Activated T-cell treated with anti-CD3 and anti-CD28 coated beads, Interleukin-2, amount 50 U/mL, for 24 hours (primary cell): ENCODE results near the gene ZNF398.

ENCODE experiments used
- DNase-seq: peaks from one replicate; pipeline ENCODE4 v3.0.0-alpha.2; 2020
- H3K27ac Mint-ChIP-seq: 2 replicates; pipeline ENCODE4 v1.8.0; 2020; ENCODE audit warnings: mild to moderate bottlenecking, mixed read lengths
- H3K27me3 Mint-ChIP-seq: 2 replicates; pipeline ENCODE4 v1.8.0; 2020; ENCODE audit warnings: mixed read lengths
- H3K36me3 Mint-ChIP-seq: 2 replicates; pipeline ENCODE4 v1.8.0; 2020; ENCODE audit warnings: low read depth, mixed read lengths
- H3K4me1 Mint-ChIP-seq: 2 replicates; pipeline ENCODE4 v1.8.0; 2020; ENCODE audit warnings: low read depth, mixed read lengths
- H3K4me3 Mint-ChIP-seq: 2 replicates; pipeline ENCODE4 v1.8.0; 2020; ENCODE audit warnings: mild to moderate bottlenecking, moderate library complexity, mixed read lengths
- H3K9me3 Mint-ChIP-seq: 2 replicates; pipeline ENCODE4 v1.8.0; 2020; ENCODE audit warnings: mixed read lengths

The ZNF398 gene

DNA sequence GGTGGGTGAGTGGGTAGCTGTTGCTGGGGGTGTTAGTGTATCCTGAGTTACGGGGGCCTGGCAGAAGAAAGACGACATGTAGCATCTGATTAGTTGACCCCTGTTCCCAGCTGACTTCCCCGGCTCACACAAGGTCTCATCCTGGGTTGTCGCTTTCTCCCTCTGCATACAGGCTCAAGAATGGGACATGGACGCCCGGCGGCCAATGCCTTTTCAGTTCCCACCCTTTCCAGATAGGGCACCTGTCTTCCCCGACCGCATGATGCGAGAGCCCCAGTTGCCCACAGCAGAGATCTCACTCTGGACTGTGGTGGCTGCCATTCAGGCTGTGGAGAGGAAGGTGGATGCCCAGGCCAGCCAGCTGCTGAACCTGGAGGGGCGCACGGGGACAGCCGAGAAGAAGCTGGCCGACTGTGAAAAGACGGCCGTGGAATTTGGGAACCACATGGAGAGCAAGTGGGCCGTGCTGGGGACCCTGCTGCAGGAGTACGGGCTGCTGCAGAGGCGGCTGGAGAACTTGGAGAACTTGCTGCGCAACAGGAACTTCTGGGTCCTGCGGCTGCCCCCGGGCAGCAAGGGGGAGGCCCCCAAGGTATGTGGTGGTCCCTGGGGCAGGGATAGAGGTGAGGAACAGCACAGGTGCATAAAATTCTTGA, 51.0 kb downstream of the ZNF398 start:
- H3K27me3 Mint-ChIP-seq: no peaks in the 10 kb centered on the region
- no peak for DNase-seq
- peaks cover 53% of the 10 kb centered on the region for H3K4me1 Mint-ChIP-seq
- H3K27ac Mint-ChIP-seq: peak overlapping the region; percentile 97
- H3K9me3 Mint-ChIP-seq: no peaks in the 10 kb centered on the region
- peaks cover 73% of the 10 kb centered on the region for H3K36me3 Mint-ChIP-seq
- H3K4me3 Mint-ChIP-seq: peak overlapping the region; percentile 92

DNA sequence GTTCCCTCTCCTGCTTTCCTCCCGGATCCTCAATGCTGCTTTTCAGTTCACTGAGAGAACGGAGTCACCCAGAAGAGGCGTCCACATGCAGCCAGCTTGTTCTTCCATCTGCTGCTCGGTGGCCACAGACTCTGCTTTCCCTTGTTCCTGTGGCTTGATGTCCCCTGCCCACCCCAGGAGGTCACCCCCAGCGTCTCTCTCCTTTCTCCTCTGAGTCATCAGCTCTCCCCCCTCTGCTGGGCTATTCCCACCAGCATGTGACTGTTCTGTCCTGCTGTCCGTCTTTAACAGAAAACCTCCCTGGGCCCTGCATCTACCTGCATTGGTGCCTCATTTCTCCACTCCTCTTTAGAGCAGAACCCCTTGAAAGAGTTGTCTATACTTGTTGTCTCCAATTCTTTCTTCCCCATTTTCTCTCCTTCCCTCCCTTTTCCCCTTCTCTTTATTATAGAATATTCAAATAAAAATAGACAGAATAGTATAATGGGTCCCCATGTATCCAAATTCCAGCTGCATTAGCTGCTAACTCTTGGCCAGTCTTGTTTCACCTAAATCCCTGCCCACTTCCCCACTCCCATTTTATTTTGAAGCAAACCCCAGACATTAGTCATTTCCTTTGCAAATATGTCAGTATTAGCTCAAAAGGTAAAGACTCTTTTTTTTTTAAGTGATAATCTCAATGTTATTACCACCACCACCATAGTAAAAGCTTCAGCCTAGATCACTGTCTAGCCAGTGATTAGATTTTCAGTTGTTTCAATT, 52.2 kb downstream of the ZNF398 start:
- Mint-ChIP-seq H3K4me1 (peaks cover 64% of the 10 kb centered on the region), H3K9me3 (no peaks in the 10 kb centered on the region), H3K4me3 (no peak overlapping the region), H3K27me3 (no peaks in the 10 kb centered on the region), H3K36me3 (peaks cover 84% of the 10 kb centered on the region), H3K27ac (peak overlapping the region; percentile 46)
- no peak for DNase-seq

DNA sequence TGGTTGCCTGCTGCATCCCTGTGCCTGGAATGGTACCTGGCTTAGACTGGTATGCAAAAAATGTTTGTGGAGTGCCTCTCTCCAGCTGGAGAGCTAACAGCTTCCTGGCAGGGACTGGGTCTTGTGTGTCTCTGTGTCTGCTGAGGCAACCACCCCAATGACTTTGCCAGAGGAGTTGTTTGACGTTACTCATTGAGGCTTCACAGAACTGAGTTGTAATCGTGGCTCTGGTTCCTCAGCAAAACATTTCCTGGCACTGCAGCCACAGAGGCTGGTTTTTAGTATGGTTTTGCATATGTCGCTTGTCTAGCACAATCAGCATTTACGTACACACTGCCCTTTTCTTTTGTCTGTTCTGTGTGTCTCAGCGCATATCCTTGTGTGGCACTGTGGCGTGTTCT, 55.6 kb downstream of the ZNF398 start:
- DNase-seq: no peak

DNA sequence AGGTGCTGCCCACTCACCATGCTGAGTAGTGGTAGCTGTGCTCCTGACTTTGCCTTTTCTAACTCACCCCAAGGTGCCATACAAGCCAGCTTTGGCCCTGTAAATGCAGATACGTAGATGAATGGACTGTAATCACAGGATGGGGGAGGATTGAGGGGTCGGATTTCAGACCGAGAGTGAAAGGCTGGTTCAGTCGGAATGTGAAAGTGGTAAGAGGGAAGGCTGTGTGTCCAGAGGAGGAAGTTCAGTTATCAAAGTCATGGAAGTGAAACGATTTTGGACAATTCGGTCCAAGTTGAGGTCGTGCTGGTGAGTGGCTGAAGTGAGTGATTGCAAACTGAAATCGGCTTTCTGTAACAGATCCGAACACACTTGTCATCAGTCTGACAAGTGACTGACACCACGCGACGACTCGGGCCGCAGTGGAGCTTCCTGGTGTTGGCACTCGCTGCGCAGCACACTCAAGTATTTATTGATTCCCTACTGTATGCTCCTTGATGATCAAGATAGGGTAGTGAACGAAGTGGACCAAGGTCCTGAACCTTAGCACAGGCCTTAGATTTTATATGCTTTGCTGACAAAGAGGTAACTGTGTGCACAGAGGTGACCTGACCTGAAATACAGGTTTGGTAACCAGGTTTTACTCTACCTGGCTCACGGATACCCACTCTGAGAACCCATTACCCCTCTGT, 58.6 kb downstream of the ZNF398 start:
- H3K27ac Mint-ChIP-seq: peak overlapping the region; percentile 26
- no peak overlapping the region for H3K4me3 Mint-ChIP-seq
- H3K36me3 Mint-ChIP-seq: peaks cover 96% of the 10 kb centered on the region
- no peaks in the 10 kb centered on the region for H3K27me3 Mint-ChIP-seq
- no peaks in the 10 kb centered on the region for H3K9me3 Mint-ChIP-seq
- peaks cover 58% of the 10 kb centered on the region for H3K4me1 Mint-ChIP-seq
- no peak for DNase-seq

More for the DNA sequence above, 55.6 kb downstream of the ZNF398 start:
- Mint-ChIP-seq H3K4me1 (peaks cover 55% of the 10 kb centered on the region), H3K9me3 (no peaks in the 10 kb centered on the region), H3K4me3 (peak overlapping the region; percentile 36), H3K27me3 (no peaks in the 10 kb centered on the region), H3K27ac (peak overlapping the region; percentile 94), H3K36me3 (peaks cover 94% of the 10 kb centered on the region)

DNA sequence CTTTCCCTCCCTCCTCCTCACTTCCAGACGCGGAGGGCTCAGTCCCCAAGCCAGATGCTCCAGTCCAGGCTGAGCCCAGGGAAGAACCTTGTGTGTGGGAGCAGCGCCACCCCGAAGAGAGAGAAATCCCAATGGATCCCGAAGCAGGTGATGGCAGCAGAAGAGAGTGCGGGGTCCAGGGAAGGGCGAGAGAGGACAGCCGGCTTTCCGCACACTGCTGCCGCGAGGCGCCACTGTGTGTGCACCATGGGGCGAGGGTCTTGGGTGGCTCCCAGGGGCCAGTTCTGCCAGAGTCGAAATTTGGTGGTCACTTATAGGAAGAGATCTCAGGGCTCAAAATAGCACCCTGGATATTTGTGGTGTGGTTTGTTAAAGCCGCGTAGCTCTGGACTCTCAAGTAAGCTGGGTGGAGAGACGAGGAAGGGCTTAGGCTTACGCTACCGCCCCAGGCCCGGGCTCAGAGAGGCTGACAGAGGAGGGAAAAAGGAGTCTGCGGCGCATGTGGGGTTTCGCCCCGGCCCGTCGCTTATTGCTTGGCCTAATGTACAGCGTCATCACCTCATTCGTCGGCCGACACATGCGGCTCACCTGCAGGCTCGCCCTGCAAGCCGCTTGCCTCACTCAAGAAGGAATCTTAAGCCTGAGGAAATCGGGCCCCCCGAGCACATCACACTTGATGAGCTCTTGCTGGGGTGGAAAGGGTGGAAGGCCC, 60.2 kb downstream of the ZNF398 start:
- Mint-ChIP-seq H3K36me3 (peaks cover 94% of the 10 kb centered on the region), H3K4me3 (no peak overlapping the region), H3K27ac (peak overlapping the region; percentile 99), H3K4me1 (peaks cover 56% of the 10 kb centered on the region), H3K9me3 (no peaks in the 10 kb centered on the region), H3K27me3 (no peaks in the 10 kb centered on the region)
- no peak for DNase-seq

DNA sequence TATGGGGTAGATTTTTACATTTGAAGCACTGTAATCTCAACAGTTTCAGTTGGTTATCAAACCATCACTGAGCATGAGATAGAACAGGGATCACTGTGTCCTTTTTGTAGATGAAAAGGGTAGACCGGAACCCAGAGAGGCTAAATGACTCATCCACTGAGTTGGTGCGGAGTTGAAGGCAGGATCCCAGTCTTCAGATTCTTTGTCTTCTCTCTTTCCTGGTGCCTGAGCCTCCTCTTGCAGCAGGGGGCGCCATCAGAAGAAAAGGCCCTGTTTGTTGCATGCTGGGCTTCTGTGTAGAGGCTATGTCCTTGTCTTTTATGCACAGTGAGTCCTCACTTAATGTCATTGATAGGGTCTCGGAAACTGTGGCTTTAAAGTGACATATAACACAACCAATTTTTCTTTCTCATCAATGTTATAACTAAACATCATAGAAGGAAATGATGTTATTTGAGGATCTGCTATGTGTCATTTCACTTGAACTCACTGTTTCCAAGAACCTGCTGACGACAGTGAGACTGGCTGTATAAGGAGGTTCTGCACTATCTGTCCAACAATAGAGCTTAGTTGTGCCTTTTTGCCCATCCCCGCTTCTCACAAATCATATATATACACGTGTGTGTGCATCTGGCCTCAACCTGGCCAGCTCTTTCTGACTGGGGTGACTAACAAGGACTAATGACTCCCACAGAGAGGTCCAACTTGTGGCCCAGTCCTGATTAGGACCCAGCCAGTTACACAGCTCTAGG, 62.4 kb downstream of the ZNF398 start:
- Mint-ChIP-seq H3K9me3 (no peaks in the 10 kb centered on the region), H3K4me3 (peak overlapping the region; percentile 58), H3K4me1 (peaks cover 36% of the 10 kb centered on the region), H3K27ac (peak overlapping the region; percentile 99), H3K27me3 (no peaks in the 10 kb centered on the region), H3K36me3 (peaks cover 94% of the 10 kb centered on the region)
- DNase-seq: peak; percentile 86

DNA sequence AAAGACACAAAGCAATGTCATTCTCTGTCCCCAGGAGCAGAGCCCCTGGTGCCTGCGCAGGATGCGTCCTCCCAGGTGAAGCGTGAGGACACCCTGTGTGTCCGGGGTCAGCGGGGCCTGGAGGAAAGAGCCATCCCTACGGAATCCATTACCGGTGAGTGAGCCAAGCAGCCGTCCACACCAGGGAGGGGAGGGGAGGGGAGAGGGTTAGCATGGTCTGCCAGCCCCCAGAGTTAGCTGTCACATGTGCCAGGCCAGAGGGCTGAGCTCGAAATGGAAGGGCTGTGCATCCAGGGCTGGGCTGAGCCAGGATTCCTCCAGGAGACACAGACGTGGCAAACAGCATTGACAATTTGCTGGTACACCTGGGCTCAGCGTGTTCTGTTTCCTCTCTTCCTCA, 63.3 kb downstream of the ZNF398 start:
- H3K9me3 Mint-ChIP-seq: no peaks in the 10 kb centered on the region
- no peak for DNase-seq

DNA sequence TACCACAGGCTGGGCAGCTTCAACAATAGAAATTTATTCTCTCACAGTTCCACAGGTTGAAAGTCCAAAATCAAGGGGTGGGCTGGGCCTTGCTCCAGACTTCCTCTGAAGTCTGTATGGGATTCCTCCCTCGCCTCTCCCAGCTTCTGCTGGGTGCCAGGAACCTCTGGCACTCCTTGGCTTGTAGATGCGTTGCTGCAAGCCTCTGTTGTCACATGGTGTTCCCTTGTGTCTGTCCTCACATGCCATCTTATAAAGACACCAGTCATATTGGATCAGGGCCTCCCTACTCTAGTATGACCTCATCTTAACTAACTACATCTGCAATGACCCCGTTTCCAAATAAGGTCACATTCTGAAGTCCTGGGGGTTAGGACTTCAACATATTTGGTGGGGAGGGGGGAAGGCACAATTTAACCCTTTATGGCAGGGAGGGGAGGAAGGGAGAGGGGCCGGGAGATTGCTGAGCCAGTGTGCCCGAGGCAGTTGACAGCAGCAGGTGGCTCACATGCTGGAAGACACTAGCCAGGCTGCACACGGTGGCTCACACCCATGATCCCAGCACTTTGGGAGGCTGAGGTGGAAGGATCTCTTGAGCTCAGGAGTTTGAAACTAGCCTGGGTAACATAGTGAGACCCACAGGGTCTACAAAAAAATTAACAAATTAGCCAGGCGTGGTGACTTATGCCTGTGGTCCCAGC, 66.9 kb downstream of the ZNF398 start:
- no peak for DNase-seq
- Mint-ChIP-seq H3K4me3 (no peak overlapping the region), H3K4me1 (peaks cover 34% of the 10 kb centered on the region), H3K27me3 (no peaks in the 10 kb centered on the region), H3K27ac (peak overlapping the region; percentile 68), H3K36me3 (peaks cover 99% of the 10 kb centered on the region), H3K9me3 (no peaks in the 10 kb centered on the region)

More for the DNA sequence above, 63.3 kb downstream of the ZNF398 start:
- peaks cover 36% of the 10 kb centered on the region for H3K4me1 Mint-ChIP-seq
- H3K4me3 Mint-ChIP-seq: peak overlapping the region; percentile 58
- no peaks in the 10 kb centered on the region for H3K27me3 Mint-ChIP-seq
- peaks cover 99% of the 10 kb centered on the region for H3K36me3 Mint-ChIP-seq
- H3K27ac Mint-ChIP-seq: peak overlapping the region; percentile 99

DNA sequence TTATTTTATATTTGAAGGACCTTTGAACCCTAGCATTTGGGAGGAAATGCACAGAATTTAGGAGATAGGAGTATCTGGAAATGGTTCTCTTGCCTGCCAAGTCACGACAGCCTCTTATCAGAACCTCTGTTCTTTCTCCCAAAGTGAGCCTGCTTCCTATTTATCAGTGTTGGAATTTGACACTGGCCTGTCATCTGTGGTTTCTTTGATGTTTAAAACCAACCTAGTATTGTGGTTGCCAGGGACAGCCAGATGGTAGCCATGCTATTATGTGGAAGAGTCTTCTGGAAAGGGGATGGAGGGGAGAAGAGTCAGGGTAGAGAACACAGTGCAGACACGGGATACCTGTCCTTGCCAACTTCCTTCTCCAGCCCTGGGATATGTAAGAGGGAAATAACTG, 69.1 kb downstream of the ZNF398 start:
- Mint-ChIP-seq H3K9me3 (no peaks in the 10 kb centered on the region), H3K27me3 (no peaks in the 10 kb centered on the region), H3K4me3 (no peak overlapping the region), H3K27ac (no peak overlapping the region), H3K36me3 (peaks cover 96% of the 10 kb centered on the region), H3K4me1 (peaks cover 14% of the 10 kb centered on the region)
- no peak for DNase-seq

DNA sequence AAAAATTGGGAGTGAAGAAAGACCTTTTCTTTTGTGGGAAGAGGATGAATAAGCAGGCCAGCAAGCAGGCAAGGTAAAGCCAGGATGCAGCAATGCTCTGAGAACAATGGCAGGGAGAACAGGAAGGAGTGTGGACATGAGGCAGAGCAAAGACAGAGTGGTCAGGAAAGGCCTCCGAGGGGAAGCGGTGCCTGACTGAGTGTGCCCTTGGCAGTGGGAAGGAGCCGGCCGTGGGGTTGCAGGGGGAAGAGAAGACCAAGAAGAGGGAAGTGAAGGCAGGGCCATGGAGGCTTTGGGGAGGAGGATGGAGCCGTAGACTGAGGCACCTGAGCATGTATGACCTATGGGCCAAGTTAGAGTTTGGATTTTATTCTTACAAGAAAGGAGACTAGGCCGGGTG, 70.3 kb downstream of the ZNF398 start:
- Mint-ChIP-seq H3K4me3 (no peak overlapping the region), H3K27ac (peak overlapping the region; percentile 58), H3K9me3 (no peaks in the 10 kb centered on the region), H3K4me1 (peaks cover 11% of the 10 kb centered on the region), H3K36me3 (peaks cover 95% of the 10 kb centered on the region), H3K27me3 (no peaks in the 10 kb centered on the region)
- DNase-seq: no peak

DNA sequence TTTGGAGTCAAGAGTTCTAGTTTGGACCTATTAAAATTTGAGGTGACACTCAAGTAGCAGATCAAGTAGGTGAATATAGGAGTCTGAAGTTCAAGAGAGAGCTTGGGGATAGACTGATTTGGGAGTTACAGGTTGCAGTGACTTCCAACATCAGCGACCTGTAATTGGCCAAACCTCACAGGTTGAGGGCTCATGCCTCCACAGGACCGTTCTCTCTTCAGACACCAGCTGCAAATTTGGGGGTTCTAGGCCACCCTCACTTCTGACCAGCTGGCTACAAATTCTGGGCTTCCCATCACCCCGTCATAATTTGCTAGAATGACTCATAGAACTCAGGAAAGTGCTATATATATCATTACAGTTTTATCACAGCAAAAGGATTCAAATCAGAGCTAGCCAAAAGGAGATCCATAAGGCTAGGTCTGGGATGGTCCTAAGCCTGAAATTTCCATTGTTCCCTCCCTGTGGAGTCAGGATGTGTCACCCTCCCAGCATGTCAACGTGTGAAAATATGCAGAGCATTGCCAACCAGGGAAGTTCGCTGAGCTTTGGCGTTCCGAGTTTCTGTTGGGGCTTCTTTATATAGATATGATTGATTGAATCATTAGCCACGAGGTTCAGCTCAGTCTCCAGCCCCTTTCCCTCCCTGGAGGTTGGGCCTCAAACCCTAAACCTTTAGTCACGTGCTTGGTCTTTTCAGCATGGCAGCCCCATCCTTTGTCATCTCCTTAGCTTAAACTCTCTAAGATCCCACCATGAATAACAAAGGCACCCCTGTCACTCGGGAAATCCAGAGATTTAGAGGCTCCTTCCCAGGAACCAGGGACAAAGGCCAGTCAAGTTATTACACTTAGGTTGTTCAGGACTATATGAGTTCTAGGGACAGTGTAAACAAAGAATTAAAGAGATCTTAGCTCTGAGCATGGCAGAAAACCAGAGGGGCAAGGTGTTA, 71.5 kb downstream of the ZNF398 start:
- Mint-ChIP-seq H3K27me3 (no peaks in the 10 kb centered on the region), H3K27ac (peak overlapping the region; percentile 61), H3K36me3 (peaks cover 93% of the 10 kb centered on the region), H3K4me3 (no peak overlapping the region), H3K9me3 (no peaks in the 10 kb centered on the region), H3K4me1 (peaks cover 11% of the 10 kb centered on the region)
- no peak for DNase-seq

DNA sequence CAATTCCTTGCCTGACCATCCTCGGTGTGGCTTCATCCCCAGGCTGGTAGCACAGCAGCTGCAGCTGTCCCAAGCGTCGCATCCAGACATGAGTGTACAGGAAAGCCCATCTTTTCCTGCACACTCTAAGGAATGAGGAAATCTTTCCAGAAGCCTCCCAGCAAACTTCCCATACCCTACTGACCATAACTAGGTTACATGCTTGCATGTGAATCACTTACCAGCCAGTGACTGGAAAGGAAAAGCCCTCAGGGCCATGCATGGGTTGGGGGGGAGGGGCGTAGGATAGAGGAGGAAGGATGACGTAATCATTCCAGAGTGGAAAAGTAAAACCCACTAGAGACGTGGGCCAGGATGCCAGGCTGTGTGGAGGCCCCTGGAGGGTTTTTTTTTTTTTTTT, 73.3 kb downstream of the ZNF398 start:
- Mint-ChIP-seq H3K27me3 (no peaks in the 10 kb centered on the region), H3K4me1 (peaks cover 11% of the 10 kb centered on the region), H3K9me3 (no peaks in the 10 kb centered on the region), H3K36me3 (peaks cover 89% of the 10 kb centered on the region), H3K27ac (no peak overlapping the region), H3K4me3 (no peak overlapping the region)
- DNase-seq: no peak

DNA sequence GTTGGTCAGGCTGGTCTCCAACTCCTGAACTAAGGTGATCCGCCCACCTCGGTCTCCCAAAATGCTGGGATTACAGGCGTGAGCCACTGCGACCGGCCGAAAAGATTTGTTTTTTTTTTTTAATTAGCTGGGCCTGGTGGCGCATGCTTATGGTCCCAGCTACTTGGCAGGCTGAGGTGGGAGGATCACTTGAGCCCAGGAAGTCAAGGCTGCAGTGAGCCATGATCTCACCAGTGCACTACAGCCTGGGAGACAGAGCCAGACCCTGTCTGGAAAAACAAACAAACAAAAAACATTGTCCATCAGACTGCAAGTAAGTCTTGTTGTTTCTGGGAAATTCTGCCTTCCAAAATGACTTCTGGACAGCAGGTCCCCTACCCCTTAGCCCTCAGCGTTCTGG, 75.9 kb downstream of the ZNF398 start:
- H3K4me1 Mint-ChIP-seq: peaks cover 4% of the 10 kb centered on the region
- no peak overlapping the region for H3K4me3 Mint-ChIP-seq
- no peak overlapping the region for H3K27ac Mint-ChIP-seq
- H3K36me3 Mint-ChIP-seq: peaks cover 71% of the 10 kb centered on the region
- H3K9me3 Mint-ChIP-seq: no peaks in the 10 kb centered on the region
- DNase-seq: no peak
- H3K27me3 Mint-ChIP-seq: no peaks in the 10 kb centered on the region
